ENCODE measurements around the gene PWWP2B. TPM values are rescaled to one million over a fixed set of nuclear protein-coding genes. Genes with fewer than 3 reads are reported as not detected.

Gene PWWP2B
- total RNA-seq, 1 donor from 2014 or later: 24.3 TPM

DNA sequence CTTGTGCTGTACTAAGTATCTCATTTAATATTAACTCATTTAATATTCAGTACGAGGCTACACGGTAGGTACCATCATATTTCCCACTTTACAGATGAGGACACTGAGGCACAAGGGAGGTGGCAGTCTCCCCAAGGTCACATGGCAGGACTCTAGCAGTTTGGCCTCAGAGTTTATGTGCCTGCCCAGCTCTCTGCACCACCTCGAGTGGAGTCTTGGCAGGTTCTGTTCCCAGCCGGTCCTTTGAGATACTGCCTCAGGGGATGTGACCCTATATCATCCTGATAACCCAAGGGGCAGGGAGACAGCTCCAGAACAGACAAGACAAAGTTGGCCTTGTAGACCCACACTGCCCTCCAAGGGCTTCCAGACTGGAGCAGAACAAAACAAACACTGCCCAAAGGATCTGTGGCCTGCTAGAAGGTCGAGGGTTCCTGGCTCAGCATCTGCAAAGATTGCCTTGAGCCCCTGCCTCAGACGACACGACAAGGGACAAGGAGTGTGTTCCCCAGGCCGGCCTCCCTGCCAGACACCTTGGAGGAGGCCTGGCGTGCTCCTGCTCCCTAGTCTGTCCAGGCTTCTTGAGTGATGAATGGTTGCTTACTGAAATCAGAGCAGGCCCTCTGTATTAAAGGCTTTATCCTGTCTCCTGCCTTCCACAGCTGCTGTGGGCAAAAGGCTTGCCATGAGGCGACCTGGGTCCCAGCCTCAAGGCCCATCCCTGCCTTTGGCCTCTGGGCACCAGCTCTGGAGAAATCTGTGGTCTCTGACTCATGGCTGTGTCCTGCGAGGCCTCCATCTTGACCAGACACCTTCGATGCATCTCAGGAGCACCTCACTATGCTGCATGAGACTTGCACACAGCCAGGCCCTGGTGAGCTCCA, 3.9 kb upstream of the PWWP2B start:
- no peak overlapping the region for H3K27ac Mint-ChIP-seq
- no peaks in the 10 kb centered on the region for H3K36me3 Mint-ChIP-seq (ENCODE audit: insufficient read depth)
- peaks cover 5% of the 10 kb centered on the region for H3K4me1 Mint-ChIP-seq (ENCODE audit: low read depth)

GRCh38 chr10:132393695-132394181, 3.3 kb upstream of the PWWP2B start:
- TF ChIP-seq, protein P1, sequence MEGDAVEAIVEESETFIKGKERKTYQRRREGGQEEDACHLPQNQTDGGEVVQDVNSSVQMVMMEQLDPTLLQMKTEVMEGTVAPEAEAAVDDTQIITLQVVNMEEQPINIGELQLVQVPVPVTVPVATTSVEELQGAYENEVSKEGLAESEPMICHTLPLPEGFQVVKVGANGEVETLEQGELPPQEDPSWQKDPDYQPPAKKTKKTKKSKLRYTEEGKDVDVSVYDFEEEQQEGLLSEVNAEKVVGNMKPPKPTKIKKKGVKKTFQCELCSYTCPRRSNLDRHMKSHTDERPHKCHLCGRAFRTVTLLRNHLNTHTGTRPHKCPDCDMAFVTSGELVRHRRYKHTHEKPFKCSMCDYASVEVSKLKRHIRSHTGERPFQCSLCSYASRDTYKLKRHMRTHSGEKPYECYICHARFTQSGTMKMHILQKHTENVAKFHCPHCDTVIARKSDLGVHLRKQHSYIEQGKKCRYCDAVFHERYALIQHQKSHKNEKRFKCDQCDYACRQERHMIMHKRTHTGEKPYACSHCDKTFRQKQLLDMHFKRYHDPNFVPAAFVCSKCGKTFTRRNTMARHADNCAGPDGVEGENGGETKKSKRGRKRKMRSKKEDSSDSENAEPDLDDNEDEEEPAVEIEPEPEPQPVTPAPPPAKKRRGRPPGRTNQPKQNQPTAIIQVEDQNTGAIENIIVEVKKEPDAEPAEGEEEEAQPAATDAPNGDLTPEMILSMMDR (IDR thresholded peaks at IDR 0.05; ENCODE audit: unreplicated experiment): no peak
- Mint-ChIP-seq H3K4me1 (ENCODE audit: low read depth) (peaks cover 6% of the 10 kb centered on the region), H3K36me3 (ENCODE audit: insufficient read depth) (no peaks in the 10 kb centered on the region), H3K27me3 (no peaks in the 10 kb centered on the region), H3K9me3 (ENCODE audit: low read depth) (peaks cover 8% of the 10 kb centered on the region), H3K27ac (no peak overlapping the region), H3K4me3 (ENCODE audit: low read depth) (no peak overlapping the region)
- no peak for DNase-seq (ENCODE audit: low spot score, unreplicated experiment)

More for the DNA sequence above, 3.9 kb upstream of the PWWP2B start:
- TF ChIP-seq, protein P1 (IDR thresholded peaks at IDR 0.05; ENCODE audit: unreplicated experiment): no peak
- no peak overlapping the region for H3K4me3 Mint-ChIP-seq (ENCODE audit: low read depth)
- peaks cover 8% of the 10 kb centered on the region for H3K9me3 Mint-ChIP-seq (ENCODE audit: low read depth)
- DNase-seq (ENCODE audit: low spot score, unreplicated experiment): no peak
- H3K27me3 Mint-ChIP-seq: no peaks in the 10 kb centered on the region

GRCh38 chr10:132394201-132394811, 2.7 kb upstream of the PWWP2B start:
- Mint-ChIP-seq H3K27me3 (no peaks in the 10 kb centered on the region), H3K27ac (no peak overlapping the region), H3K36me3 (ENCODE audit: insufficient read depth) (no peaks in the 10 kb centered on the region), H3K4me3 (ENCODE audit: low read depth) (no peak overlapping the region), H3K4me1 (ENCODE audit: low read depth) (peaks cover 6% of the 10 kb centered on the region), H3K9me3 (ENCODE audit: low read depth) (peaks cover 8% of the 10 kb centered on the region)
- TF ChIP-seq, protein P1 (IDR thresholded peaks at IDR 0.05; ENCODE audit: unreplicated experiment): no peak
- no peak for DNase-seq (ENCODE audit: low spot score, unreplicated experiment)

- no peak overlapping the region for H3K27ac Mint-ChIP-seq
- H3K36me3 Mint-ChIP-seq (ENCODE audit: insufficient read depth): no peaks in the 10 kb centered on the region
- H3K27me3 Mint-ChIP-seq: no peaks in the 10 kb centered on the region
- H3K4me3 Mint-ChIP-seq (ENCODE audit: low read depth): no peak overlapping the region
- peaks cover 8% of the 10 kb centered on the region for H3K9me3 Mint-ChIP-seq (ENCODE audit: low read depth)
- TF ChIP-seq, protein P1 (IDR thresholded peaks at IDR 0.05; ENCODE audit: unreplicated experiment): no peak
- H3K4me1 Mint-ChIP-seq (ENCODE audit: low read depth): peaks cover 6% of the 10 kb centered on the region
- no peak for DNase-seq (ENCODE audit: low spot score, unreplicated experiment)
Measured at GRCh38 chr10:132394936-132395703, 1.9 kb upstream of the PWWP2B start.
